Heart left ventricle (tissue), 13 donors: Measurements from ENCODE around the gene GSG1L.

ENCODE experiments used
- CTCF ChIP-seq, 12 donors: fragments of 200-600 bp; sonication (generic) in 4 of 12; IDR thresholded peaks; one replicate each; pipeline versions ENCODE4 v1.5.0 to v1.8.0; 2018 to 2022; ENCODE audit warnings: antibody characterized with exemption in 12 of 12, mild to moderate bottlenecking in 5 of 12
- POLR2A ChIP-seq, 2 donors: fragments of 450-650 bp; IDR thresholded peaks; one replicate each; pipeline ENCODE4 v1.6.1; 2017; ENCODE audit warnings: antibody characterized with exemption in 2 of 2, mild to moderate bottlenecking in 2 of 2, moderate library complexity in 2 of 2
- donor health status: ischemic (EF 13 %, LVEDD 7.1; RV severe dilation, severe dysfunction).
- donor health status: DM: no; HTN: yes; CAD: no.
- donor health status: DM: no; HTN: no; CAD: no.
- donor health status: ischemic (EF 25% LVEDD 6.9; RV normal size, moderate dysfunction).
- donor health status: ischemic (EF 25% LVEDD 5.7; RV mildly dilated, moderate dysfunction).
- donor health status: ischemic (EF 35%, LVEDD 5.7; RV mildly dilated, moderate dysfunction).
- donor health status: nonischemic (EF 11% LVEDD 7.7; RV severe dilation, severe dysfunction).
- donor health status: DM: yes; HTN: yes; CAD: no.
- donor health status: PGD.
- donor health status: ischemic (EF 29% LVEDD 5.4; RV normal size, mild dysfunction).
- donor health status: nonischemic (EF 23%, LVEDD 6.1; RV moderate dilation, normal function).

GRCh38 chr16:27792486-27793248 lies 270.8 kb downstream of the GSG1L start:
- TF ChIP-seq POLR2A (IDR thresholded peaks at IDR 0.05) (no peak), CTCF (IDR thresholded peaks at IDR 0.05) (no peak)
